ENCODE results near the gene SIL1.
"Not testable (repeated sequence)": the region's sequence is repeated elsewhere in the genome, so short reads cannot be mapped to it uniquely, and the experiment has no call there.

The SIL1 gene

DNA sequence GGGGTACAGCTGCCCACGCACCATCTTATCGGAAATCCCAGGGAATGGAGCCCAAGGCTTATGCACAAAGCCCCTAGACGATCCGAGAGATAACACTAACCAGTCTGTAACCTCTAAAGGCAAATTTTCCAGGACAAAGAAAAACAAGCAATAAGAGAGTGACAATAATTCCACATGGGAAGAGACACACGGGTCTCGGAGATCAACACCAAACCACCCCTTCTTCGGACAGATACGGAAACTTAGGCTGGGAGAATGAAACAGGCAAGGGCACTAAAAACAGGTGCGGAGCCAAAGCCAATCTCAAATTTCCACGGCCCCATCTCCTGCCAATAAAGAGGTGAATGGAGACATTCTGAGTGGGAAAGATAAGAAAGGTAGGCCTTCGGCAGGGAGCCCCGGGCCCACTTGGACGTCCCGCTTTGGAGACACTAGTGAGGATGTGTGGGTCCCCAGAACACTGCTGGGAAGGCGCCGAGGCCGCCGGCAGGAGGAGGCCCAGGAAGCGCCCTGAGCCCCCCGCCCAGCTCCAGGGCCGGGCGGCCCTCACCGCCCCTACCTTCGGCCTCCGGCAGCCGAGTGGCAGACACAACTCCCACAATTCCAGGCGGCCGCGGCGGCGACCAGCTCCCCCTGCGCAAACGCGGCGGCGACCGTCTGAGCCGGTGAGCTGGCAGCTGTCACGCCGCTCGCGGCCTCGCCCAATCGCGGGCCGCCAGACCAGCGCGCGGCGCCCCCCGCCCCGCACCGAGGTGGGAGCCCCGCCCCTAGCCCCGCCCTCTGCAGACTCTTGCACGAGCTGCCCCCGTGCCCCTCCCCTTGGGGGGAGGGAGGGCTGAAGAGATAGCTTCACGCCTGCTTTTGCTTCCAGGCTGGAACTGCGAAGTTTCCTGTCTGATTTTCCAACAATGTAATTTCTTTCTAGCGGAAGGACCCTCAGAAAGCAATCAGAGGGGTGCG is at the start of gene SIL1:
Gene SIL1, minus strand, starts transcription at position 659 of the 960 bp plus-strand sequence. CDS start 70,525 bp downstream, outside the sequence.
- peak; percentile 98 for DNase-seq

- DNase-seq: peak; percentile 74 to 78
Measured at GRCh38 chr5:139246394-139246793, 48.2 kb upstream of the SIL1 start.

- no peak for DNase-seq
Measured at GRCh38 chr5:139245637-139246339, 47.6 kb upstream of the SIL1 start.

DNA sequence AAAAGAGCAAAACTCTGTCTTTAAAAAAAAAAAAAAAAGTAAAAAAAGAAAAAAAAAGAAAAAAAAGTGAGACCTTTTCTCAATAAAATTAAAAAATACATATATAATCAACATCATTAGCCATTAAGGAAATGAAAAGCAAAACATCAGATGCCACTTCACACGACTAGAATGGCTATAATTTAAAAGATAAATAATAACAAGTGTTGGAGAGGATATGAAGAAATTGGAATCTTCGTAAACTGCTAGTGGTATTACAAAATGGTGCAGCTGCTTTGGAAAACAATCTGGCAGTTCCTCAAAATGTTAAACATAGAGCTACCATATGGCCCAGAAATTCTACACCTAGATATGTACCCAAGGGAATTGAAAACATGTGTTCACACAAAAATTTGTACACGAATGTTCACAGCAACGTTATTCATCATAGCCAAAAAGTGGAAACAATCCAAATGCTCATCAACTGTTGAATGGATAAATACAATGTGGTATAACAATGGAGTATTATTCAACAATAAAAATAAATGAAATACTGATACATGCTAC is 45.3 kb upstream of the SIL1 start:
- DNase-seq: no peak

DNA sequence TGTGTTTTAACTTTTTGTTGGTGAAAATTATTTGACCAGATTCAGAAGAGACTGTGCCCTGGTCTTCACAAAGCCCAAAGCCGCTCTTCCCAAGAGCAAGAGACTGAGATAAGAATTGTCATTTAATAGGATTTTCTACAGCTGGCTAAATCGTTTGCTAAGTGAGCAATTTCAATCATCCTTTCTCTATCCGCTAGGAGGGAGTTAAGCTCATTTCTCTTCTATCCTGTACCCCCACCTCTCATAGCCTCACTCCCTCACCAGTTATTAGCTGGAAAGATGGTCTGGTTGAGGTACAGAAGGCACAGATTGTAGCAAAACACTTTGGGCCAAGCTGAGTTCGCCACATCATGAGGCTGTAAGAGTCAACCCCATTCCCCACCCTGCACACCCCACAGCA is 43.0 kb upstream of the SIL1 start:
- no peak for DNase-seq

DNA sequence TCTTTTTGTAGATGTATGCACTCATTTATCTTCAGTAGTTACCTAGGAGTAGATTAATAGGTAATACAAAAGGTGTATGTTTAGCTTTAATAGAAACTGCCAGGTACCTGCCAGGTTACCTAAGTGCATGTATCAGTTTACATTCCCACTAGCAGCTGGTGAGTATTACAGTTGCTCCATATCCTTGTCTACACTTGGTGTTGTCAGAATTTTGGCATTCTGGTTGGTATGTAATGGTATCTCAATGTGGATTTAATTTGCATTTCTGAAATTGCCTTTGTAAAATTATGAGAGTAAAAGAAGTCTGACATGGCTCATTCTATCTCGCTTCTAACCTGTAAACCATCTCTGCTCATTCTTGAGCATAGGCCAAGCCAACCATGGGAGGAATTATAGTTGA is 38.3 kb upstream of the SIL1 start:
- no peak for DNase-seq

DNA sequence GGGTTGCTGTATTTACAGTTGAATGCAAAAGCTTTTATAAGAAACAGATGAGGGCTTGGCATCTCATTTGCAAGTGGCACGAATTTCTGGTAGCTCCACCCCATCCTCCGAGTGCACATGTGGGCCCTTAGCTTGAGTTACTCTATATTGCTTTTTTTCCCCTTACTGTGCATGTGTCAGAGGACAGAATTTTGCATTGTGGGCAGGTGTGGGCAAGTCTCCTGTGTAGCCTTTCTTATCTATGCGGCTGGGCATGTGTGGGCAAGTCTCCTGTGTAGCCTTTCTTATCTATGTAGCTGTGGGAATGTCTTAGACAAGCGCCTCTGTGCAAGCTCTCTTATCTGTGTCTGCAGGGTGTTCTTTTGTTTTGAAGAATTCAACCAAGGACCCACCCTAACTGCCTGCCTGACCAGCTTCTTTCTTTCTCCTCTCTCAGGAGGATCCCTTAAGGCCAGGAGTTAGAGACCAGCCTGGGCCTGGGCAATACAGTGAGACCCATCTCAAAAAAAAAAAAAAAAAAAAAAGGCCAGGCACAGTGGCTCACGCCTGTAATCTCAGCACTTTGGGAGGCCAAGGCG is 34.1 kb upstream of the SIL1 start:
- DNase-seq: no peak

- DNase-seq: no peak
Measured at GRCh38 chr5:139228201-139228803, 30.1 kb upstream of the SIL1 start.

- no peak for DNase-seq
Measured at GRCh38 chr5:139226131-139226530, 28.0 kb upstream of the SIL1 start.

DNA sequence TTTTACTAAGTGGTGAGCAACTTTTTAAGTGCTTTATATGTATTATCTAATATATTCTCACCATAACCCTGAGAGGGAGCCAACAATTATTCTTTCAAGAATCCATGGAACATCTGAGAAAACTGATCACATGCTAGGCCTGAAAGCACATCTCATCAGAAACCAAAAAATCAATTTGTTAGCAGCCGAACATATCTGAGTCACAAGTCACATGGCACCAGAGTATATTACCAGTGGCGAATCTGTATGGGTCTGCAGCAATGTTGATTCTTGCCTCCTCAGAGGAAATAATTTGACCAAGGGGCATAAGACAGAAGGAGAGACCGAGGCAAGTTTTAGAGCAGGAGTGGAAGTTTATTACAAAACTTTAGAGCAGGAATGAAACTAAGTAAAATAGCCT is 25.3 kb upstream of the SIL1 start:
- no peak for DNase-seq

DNA sequence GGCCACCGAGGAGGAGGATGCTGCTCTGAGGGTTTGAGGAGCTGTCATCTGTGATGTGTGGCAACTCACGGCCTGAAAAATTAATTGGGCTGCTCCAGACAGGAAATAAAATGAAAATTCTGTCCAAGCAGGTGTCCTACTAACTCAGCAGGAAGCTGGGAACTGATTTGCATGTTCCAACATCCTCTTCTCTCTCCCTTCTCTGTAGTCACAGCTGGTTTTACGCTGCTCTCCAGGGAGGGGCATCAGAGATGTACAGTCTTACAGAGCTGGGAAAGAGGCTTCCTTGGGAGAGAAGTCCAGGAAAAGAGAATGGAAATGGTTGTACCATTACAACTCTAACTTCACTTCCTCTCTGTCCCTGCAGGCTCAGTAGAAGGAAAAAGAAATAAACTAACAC is 24.2 kb upstream of the SIL1 start:
- no peak for DNase-seq

GRCh38 chr5:139218038-139218437 is 19.9 kb upstream of the SIL1 start:
- not testable (repeated sequence) for DNase-seq

GRCh38 chr5:139215107-139215975 is 17.2 kb upstream of the SIL1 start:
- DNase-seq: no peak

DNA sequence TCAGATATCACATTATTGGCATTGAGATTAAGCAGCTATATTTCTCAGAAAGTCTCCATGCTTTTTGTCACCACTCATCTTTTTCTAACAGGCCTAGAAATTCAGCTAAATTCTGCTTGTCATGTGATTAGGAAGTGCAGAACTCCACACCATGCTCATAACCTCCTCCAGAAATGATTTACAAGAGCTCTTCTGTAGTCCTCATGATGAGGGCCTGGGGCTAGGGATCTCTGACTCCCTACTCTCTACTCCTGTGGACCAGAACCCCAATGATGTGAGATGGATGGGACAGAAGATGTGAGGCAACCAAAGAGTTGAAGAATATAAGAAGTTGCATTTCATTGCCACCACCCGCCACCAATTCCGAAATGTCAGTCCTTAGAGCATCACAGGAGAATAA is 16.5 kb upstream of the SIL1 start:
- DNase-seq: no peak

DNA sequence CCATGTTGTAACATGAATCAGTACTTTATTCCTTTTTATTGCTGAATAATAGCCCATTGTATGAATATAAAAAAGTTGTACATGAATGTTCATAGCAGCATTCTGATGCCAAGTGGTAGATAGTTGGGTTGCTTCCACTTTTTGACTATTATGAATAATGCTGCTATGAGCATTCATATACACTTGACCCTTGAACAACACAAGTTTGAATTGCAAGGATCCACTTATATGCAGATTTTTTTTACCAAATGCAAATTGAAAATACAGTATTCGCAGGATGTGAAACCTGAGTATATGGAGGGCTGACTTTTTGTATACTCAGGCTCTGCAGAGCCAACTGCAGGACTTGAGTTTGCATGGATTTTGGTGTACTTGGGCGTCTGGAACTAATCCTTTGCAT is 14.7 kb upstream of the SIL1 start:
- DNase-seq: no peak

- no peak for DNase-seq
Measured at GRCh38 chr5:139212486-139212885, 14.3 kb upstream of the SIL1 start.

DNA sequence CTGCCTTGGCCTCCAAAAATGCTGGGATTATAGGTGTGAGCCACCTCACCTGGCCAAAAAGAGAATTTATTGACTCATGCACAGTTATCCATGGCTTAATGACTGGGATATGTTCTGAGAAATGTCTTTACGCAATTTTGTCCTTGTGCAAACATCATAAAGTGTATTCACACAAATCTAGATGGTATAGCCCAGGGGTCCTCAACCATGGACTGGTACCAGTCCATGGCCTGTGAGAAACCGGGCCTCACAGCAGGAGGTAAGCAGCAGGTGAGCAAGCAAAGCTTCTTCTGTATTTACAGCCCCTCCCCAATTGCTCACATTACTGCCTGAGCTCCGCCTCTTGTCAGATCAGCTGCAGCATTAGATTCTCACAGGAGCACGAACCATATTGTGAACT is 12.4 kb upstream of the SIL1 start:
- DNase-seq: no peak

DNA sequence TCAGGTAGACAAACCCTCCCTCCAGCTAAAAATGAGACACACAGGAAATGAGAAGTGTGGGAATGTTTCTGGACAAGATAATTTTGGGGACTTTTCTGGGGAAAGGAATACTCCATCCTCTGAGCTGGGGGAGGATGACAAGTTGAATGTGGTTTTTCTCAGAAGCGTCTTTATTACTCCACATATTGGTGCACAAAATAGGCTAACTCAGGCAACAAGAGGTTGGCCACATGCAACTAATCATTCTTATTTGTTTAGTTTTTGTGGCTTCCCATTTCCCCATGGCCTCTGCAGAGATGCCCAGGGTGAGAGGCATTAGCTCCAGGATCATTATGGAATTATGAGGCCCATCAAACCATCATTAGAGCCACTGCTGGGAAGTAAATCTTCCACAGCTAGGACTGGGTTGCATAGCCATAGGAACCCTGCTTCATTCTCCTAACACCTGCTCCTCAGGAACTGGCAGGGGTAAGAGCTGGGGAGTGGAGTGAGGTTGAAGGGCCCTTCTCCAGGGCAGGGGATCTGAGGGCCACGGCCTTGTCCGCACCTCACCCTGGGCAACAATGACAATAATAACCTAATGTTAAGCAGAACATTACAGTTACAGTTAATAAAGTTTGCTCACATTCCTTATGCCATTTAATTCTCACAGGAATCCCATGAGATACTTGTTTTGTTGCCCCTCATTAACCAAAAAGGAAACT is 9.3 kb upstream of the SIL1 start:
- DNase-seq: no peak

DNA sequence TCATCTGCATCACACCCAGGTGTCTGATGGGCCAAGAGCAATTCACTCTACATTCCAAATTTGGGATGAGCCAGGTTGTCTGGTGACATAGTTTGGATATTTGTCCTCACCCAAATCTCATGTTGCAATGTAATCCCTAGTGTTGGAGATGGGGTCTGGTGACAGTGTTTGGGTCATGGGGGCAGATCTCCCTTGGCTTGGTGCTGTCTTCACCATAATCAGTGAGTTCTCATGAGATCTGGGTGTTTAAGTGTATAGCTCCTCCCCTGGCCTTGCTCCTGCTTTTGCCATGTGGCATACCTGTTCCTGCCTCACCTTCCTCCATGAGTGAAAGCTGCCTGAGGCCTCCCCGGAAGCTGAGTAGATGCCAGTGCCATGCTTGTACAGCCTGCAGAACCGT is 7.4 kb upstream of the SIL1 start:
- DNase-seq: no peak

GRCh38 chr5:139205124-139205523 is 7.0 kb upstream of the SIL1 start:
- no peak for DNase-seq

- DNase-seq: no peak
Measured at GRCh38 chr5:139204196-139204595, 6.0 kb upstream of the SIL1 start.
